ENCODE measurements around the gene TSPYL1.

The TSPYL1 gene

DNA sequence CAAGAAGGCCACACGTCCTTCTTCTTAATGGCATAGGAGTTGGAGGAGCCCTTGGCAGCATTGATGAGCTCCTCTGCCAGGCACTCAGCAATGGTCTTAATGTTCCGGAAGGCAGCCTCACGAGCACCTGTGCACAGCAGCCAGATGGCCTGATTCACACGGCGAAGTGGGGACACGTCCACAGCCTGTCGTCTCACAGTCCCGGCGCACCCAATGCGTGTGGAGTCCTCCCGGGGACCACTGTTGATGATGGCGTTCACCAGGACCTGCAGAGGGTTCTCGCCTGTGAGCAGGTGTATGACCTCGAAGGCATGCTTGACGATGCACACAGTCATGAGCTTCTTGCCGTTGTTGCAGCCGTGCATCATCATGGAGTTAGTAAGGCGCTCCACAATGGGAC is 21.2 kb downstream of the TSPYL1 start:
- DNase-seq (ENCODE audit: low spot score): no peak

DNA sequence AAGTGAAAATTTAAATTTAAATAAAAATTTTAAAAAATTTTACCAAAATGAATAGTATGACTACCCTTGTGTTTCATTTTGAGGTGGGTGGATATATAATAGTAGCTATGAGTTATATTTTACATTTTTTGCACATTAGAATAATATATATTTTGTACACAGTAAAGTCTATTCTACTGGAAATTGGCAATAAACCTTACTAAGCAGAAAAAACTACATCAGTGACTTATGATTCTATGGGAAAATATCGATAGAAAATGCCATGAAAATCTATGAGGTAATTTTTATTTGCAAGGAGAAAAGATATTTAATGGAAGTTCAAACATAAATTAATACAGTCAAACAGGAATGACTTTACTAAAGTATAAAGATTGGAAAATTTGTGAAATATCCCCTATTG is 23.0 kb downstream of the TSPYL1 start:
- DNase-seq (ENCODE audit: low spot score): no peak

GRCh38 chr6:116255246-116255800 is 24.4 kb downstream of the TSPYL1 start:
- no peak for DNase-seq (ENCODE audit: low spot score)

DNA sequence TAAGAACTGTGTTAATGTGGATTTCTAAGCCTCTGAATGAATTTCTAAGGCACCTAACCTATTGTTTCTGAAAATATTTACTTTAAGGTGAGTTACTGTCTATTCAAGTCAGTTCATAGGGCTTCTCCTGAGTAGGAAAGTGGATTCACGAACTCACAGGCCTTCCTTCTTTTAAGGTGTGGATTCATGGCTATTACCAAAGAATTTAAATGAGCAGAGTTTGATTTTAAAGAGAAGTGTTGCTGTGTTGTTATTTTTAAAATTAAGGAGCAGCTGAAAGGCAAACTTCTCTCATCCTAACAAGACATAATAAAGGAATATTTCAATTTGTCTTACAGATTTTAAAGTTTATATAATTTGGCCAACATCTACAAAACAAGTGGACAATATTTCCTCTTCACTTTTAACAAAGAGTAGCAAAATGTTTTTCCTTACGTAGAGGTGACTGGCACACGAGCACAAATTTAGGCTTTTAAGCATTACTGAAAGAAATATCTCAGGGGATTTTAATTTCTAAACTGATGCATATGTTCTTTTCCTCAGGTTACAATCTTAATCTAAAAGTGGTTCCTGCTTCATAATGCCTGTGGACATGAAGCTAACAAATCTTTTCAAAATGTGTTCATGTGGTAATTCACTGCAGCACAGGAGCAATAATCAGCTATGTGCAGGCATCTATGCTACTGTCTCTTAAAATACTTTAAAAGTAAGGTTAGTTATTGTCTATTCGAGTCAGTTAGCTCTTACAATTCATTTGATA is 25.3 kb downstream of the TSPYL1 start:
- DNase-seq (ENCODE audit: low spot score): no peak

DNA sequence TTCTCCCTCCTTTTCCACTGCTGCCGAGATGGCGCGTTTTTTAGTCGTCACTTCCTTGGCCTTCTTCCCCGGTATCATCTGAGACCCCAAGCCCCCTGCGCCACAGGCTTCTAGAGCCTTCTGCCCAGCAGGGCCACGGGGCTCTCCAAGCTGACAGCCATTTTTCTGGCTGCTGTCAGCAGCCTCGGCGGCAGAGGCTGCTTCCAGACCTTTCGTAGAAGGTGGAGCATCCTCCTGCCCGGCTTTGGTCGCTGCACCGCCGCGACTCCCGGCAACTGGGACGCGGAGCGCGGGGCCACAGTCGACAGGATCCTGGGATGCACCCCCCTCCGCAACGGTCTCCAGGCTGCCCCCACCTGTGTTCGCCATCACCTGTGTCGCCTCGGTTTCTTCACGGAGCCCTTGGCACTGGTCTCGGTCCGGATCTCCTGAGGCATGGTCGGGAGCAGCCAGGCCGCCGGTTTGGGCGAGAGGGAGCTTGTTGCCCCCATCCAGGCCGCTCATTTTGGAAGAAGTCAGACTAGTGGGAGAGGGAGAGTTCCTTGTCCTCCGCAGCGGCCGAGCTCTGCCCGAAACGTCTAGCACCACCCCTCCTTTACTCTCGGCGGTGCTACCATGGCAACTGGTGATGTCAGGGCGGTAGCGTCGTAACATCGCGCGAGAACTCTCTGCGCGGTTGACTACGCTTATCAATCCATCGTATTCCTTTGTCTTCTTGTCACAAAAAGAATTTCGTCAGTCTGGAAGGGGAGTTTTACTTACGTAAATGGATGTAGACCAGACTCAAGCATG is 26.0 kb downstream of the TSPYL1 start, which contains the start of gene TSPYL4:
Gene TSPYL4 (minus strand): TSS at position 571 of the 792 bp plus-strand sequence. CDS start 67 bp downstream, at position 504.
- DNase-seq (ENCODE audit: low spot score): peak; percentile 87

DNA sequence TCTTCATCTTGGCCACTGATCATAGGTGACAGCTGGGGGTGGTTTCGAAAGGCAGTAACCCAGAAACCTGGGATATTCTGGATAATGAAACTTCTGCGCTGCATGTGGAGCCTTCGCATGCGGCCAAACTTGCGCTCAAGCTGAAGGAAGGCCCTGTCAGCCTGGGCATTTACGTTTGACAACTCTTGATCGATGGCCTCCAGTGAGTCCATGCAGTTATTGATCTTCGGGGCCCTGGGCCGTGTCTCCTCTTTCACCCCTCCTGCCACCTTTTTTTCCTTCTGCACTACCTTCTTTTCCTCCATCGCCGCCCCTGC is 26.6 kb downstream of the TSPYL1 start:
- DNase-seq (ENCODE audit: low spot score): no peak

DNA sequence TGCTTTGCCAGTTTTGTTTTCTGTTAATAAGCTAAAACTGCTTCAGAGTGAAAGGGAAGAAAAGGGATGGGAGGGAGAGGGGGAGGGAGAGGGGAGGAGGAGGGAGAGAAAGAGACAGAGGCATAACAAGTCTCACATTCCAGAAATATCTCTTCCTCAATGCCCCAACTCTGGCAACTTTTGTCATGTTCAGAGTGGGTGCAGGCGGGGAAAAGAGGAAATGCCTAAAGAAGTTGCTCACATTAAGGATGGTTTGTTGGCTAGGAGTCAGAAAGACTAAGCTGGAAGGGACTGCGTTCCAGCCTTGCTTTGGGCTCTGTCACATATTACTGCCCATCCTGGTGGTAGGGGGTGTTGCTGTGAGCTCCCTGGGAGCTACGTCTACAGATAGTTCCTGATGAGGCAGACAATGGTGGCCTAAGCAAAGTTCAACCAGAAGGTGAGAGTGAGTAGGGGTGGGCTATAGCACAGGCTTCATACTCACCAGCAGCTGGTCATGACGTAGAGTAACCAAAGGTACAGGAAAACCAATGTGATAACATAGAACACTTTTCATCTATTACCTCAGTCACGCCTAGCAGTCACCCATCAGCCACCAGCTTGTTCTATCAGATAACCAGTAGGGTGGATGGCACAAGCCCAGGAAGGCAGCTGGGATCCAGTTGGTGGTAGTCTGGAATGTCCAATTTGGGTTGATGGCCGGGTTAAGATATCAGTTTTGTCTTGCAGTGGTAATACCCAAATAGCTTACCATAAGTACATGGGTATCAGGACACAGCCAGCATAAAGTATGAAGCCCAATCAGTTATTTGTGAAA is 28.0 kb downstream of the TSPYL1 start:
- DNase-seq (ENCODE audit: low spot score): peak; percentile 54

GRCh38 chr6:116248577-116248976 is 31.2 kb downstream of the TSPYL1 start:
- DNase-seq (ENCODE audit: low spot score): no peak

GRCh38 chr6:116247285-116247684 is 32.4 kb downstream of the TSPYL1 start:
- DNase-seq (ENCODE audit: low spot score): no peak

DNA sequence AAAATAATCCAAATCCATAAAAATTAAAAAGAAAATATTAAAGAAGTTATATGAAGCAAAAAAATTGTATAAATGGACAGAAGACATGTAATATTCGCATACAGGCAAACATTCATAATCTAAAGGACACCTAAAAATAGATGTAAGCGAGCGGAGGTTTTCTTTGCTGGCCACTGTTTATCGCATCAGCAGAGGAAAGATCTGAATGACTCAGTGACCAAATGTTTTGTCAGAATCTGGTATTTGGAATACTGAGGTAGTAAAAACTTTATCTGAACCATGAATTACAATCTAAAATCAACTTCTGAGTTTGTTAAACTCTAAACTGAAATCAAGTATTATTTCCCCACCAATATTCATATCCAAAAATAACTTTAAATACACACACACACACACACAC is 33.6 kb downstream of the TSPYL1 start:
- DNase-seq (ENCODE audit: low spot score): no peak

GRCh38 chr6:116244284-116244683 is 35.4 kb downstream of the TSPYL1 start:
- DNase-seq (ENCODE audit: low spot score): no peak

DNA sequence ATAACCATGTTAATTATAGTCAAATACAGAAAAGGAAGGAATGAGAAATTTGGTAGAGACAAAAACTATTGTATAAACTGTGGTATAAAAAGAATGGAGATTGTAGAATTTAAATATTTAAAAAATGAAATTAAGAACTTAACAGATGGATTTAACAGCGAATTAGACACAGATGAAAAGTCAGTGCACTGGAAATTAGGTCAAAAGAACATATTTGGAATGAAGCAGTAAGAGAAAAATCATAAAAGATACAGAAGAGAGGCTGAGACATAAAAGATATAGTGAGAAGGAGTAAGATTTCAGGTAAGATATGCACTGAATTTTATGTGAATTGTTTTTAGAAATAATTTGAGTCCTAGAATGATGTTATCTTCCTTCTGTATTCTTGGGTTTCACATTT is 39.9 kb downstream of the TSPYL1 start:
- DNase-seq (ENCODE audit: low spot score): no peak

- no peak for DNase-seq (ENCODE audit: low spot score)
These were observed 40.5 kb downstream of the TSPYL1 start for GRCh38 chr6:116239256-116239655.

GRCh38 chr6:116238083-116238482 is 41.6 kb downstream of the TSPYL1 start:
- DNase-seq (ENCODE audit: low spot score): peak; percentile 26

GRCh38 chr6:116234689-116235088 is 45.0 kb downstream of the TSPYL1 start:
- no peak for DNase-seq (ENCODE audit: low spot score)

GRCh38 chr6:116229287-116229913 is 50.3 kb downstream of the TSPYL1 start:
- DNase-seq (ENCODE audit: low spot score): peak; percentile 86
